OCI-LY7 (cell line): Measurements from ENCODE around the gene TRIM54. TPM values are rescaled to one million over a fixed set of nuclear protein-coding genes. Genes with fewer than 3 reads are reported as not detected.
"Not testable (repeated sequence)": the region's sequence is repeated elsewhere in the genome, so short reads cannot be mapped to it uniquely, and the experiment has no call there.

Experiments
- BruUV-seq: library from RNA; stranded (reverse); fragments of 400-500 nt; replicated peaks from 2 replicates; lab custom pipeline; 2021; lab: Mats Ljungman, UMichigan
- CTCF ChIA-PET: fragments of 300-600 bp; sonication (Branson Sonifier 250); formaldehyde crosslinking; loops from one replicate; lab custom pipeline; 2022; ENCODE audit warnings: antibody characterized with exemption; ENCODE audit not compliant: unreplicated experiment; lab: Charles Lee
- POLR2A ChIA-PET: fragments of 300-600 bp; sonication (Branson Sonifier 250); formaldehyde crosslinking; loops from one replicate; lab custom pipeline; 2022; ENCODE audit warnings: antibody characterized with exemption; lab: Charles Lee
- DNase-seq: peaks from one replicate; pipeline ENCODE4 v3.0.0-alpha.2; 2015; ENCODE audit warnings: low spot score
- H2AFZ ChIP-seq: fragments of 200-600 bp; sonication (generic), shearing (Covaris generic); 2 replicates; pipeline ENCODE4 v1.6.1; 2014; ENCODE audit warnings: mild to moderate bottlenecking, antibody characterized with exemption, low read length, moderate library complexity
- H3K27ac ChIP-seq: fragments of 200-600 bp; sonication (generic); 2 replicates; pipeline ENCODE4 v1.5.1; 2014; ENCODE audit warnings: mixed run types, low read depth, mild to moderate bottlenecking, moderate library complexity, low read length, inconsistent platforms; ENCODE audit not compliant: poor library complexity, severe bottlenecking
- H3K36me3 ChIP-seq: fragments of 200-600 bp; sonication (generic); 2 replicates; pipeline ENCODE4 v1.6.1; 2014; ENCODE audit warnings: mild to moderate bottlenecking, antibody characterized with exemption, low read length, moderate library complexity, mixed read lengths; ENCODE audit not compliant: insufficient read depth
- H3K4me1 ChIP-seq: fragments of 200-600 bp; sonication (generic); 2 replicates; pipeline ENCODE4 v1.5.1; 2014; ENCODE audit warnings: mild to moderate bottlenecking, low read length; ENCODE audit not compliant: insufficient read depth, poor library complexity, severe bottlenecking
- H3K4me2 ChIP-seq: fragments of 200-600 bp; sonication (generic); 2 replicates; pipeline ENCODE4 v1.6.1; 2014; ENCODE audit warnings: mild to moderate bottlenecking, low read length
- H3K4me3 ChIP-seq: fragments of 200-600 bp; sonication (generic); 2 replicates; pipeline ENCODE4 v1.5.1; 2014; ENCODE audit warnings: mild to moderate bottlenecking, low read depth, low read length; ENCODE audit not compliant: poor library complexity, severe bottlenecking
- H3K79me2 ChIP-seq: fragments of 200-600 bp; sonication (generic); 2 replicates; pipeline ENCODE4 v1.6.1; 2016; ENCODE audit warnings: low read depth, mild to moderate bottlenecking, low read length, moderate library complexity, mixed read lengths; ENCODE audit not compliant: insufficient read depth
- H3K9me2 ChIP-seq: fragments of 200-600 bp; sonication (generic); 2 replicates; pipeline ENCODE4 v1.6.1; 2016; ENCODE audit warnings: mild to moderate bottlenecking, low read length, mixed read lengths; ENCODE audit not compliant: insufficient read depth
- H3K9me3 ChIP-seq: fragments of 200-600 bp; sonication (generic); 2 replicates; pipeline ENCODE4 v1.6.1; 2014; ENCODE audit warnings: mild to moderate bottlenecking, mixed run types, low read length, mixed read lengths
- H4K20me1 ChIP-seq: fragments of 200-600 bp; sonication (generic); 2 replicates; pipeline ENCODE4 v1.6.1; 2014; ENCODE audit warnings: mild to moderate bottlenecking, antibody characterized with exemption, low read length, moderate library complexity, mixed read lengths; ENCODE audit not compliant: insufficient read depth
- EZH2phosphoT487 ChIP-seq: fragments of 200-600 bp; sonication (generic); IDR thresholded peaks from 2 replicates; pipeline ENCODE4 v1.6.1; 2018; ENCODE audit warnings: low read depth, borderline replicate concordance, mild to moderate bottlenecking, mixed run types, antibody characterized with exemption, low read length, moderate library complexity, mixed read lengths
- intact Hi-C: fragments of 100-400 bp; cut with micrococcal nuclease; formaldehyde crosslinking; loops from one replicate; pipeline ENCODE4 v1.10.0; 2022; ENCODE audit not compliant: unreplicated experiment
- total RNA-seq, 2 experiments: library from RNA; depleted of rRNA in 1 of 2; stranded (reverse); fragments of >200 nt in 1 of 2; shearing (Covaris generic) in 1 of 2; gene quantifications; 2 replicates each; pipeline ENCODE4 v1.2.3, GENCODE V29; 2014 to 2022
- TF ChIP-seq, protein P1 (sequence below): fragments of 200-600 bp; sonication (generic); conservative IDR thresholded peaks from 2 replicates; pipeline ENCODE4 v1.5.1; 2014; ENCODE audit warnings: mild to moderate bottlenecking, antibody characterized with exemption, low read length, moderate library complexity, mixed read lengths

TRIM54 gene
- total RNA-seq, 2 experiments from 2014 or later: 6.4 to 18.8 TPM

DNA sequence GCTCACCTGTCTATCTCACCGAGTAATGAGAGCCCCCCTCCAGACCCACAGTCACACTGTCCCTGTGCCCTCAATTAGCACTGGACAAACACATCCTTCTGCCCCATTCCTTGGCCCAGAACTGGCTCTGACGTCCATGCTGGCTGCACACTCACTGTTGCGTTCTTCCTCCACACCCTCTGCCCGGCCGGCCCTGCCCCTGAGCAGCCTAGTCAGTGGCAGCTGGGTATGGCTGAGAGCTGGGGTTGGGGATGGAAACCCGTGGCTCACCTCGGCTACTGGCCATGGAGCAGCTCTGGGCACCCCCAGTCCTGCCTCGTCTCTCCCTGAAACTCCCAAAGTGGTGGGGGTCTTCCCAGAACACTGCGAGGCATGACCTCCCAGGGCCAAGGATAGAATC, 32.5 kb downstream of the TRIM54 start:
- POLR2A ChIA-PET: no interaction called here

DNA sequence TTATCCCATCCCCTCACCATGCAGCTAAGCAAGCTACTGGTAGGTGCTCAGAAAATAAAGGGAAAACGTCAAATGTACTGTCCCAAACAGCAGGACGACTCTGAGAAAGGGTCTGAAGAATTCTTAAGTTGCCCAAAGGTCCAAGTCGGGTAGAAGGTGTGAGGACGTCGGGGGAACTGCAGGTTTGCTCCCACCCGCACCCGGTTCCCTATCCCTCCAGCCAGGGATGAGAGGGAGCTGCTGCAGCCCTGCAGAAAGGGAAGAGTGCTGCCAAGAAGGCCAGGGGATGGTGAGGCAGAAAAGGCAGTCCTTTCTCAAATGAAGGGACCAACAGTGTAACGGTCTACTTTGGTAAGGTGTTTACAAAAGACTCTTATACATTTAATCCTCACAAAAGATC, 32.9 kb downstream of the TRIM54 start:
- DNase-seq: no peak
- Histone ChIP-seq H3K27ac (no peak overlapping the region), H3K4me1 (no peaks in the 10 kb centered on the region), H3K9me2 (no peaks in the 10 kb centered on the region), H4K20me1 (no peaks in the 10 kb centered on the region), H3K4me2 (no peak overlapping the region), H2AFZ (no peak overlapping the region), H3K4me3 (no peak overlapping the region), H3K79me2 (no peaks in the 10 kb centered on the region), H3K9me3 (no peaks in the 10 kb centered on the region), H3K36me3 (no peaks in the 10 kb centered on the region; the same call in 1 of the 2 replicates)
- no TSS peak for BruUV-seq
- no peak for TF ChIP-seq EZH2phosphoT487
- TF ChIP-seq, protein P1, sequence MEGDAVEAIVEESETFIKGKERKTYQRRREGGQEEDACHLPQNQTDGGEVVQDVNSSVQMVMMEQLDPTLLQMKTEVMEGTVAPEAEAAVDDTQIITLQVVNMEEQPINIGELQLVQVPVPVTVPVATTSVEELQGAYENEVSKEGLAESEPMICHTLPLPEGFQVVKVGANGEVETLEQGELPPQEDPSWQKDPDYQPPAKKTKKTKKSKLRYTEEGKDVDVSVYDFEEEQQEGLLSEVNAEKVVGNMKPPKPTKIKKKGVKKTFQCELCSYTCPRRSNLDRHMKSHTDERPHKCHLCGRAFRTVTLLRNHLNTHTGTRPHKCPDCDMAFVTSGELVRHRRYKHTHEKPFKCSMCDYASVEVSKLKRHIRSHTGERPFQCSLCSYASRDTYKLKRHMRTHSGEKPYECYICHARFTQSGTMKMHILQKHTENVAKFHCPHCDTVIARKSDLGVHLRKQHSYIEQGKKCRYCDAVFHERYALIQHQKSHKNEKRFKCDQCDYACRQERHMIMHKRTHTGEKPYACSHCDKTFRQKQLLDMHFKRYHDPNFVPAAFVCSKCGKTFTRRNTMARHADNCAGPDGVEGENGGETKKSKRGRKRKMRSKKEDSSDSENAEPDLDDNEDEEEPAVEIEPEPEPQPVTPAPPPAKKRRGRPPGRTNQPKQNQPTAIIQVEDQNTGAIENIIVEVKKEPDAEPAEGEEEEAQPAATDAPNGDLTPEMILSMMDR: no peak
- CTCF ChIA-PET: no interaction called here
- POLR2A ChIA-PET: interaction anchor here (0.6 kb wide), 1 partner anchor 17 kb away, joined by 3 read pairs; no protein-coding TSS in a partner anchor
- intact Hi-C loops: no loop called here

More for the DNA sequence above, 32.5 kb downstream of the TRIM54 start:
- H3K36me3 ChIP-seq: peaks cover 2% of the 10 kb centered on the region
- CTCF ChIA-PET: no interaction called here
- no peaks in the 10 kb centered on the region for H3K4me1 ChIP-seq
- intact Hi-C loops: no loop called here
- H3K9me3 ChIP-seq: no peaks in the 10 kb centered on the region
- H3K27ac ChIP-seq: no peak overlapping the region
- no peaks in the 10 kb centered on the region for H3K79me2 ChIP-seq
- H3K4me3 ChIP-seq: no peak overlapping the region
- no peak for DNase-seq
- H3K4me2 ChIP-seq: no peak overlapping the region
- H2AFZ ChIP-seq: no peak overlapping the region
- TF ChIP-seq, protein P1: no peak
- no peak for TF ChIP-seq EZH2phosphoT487
- no peaks in the 10 kb centered on the region for H4K20me1 ChIP-seq
- BruUV-seq: no TSS peak
- no peaks in the 10 kb centered on the region for H3K9me2 ChIP-seq

DNA sequence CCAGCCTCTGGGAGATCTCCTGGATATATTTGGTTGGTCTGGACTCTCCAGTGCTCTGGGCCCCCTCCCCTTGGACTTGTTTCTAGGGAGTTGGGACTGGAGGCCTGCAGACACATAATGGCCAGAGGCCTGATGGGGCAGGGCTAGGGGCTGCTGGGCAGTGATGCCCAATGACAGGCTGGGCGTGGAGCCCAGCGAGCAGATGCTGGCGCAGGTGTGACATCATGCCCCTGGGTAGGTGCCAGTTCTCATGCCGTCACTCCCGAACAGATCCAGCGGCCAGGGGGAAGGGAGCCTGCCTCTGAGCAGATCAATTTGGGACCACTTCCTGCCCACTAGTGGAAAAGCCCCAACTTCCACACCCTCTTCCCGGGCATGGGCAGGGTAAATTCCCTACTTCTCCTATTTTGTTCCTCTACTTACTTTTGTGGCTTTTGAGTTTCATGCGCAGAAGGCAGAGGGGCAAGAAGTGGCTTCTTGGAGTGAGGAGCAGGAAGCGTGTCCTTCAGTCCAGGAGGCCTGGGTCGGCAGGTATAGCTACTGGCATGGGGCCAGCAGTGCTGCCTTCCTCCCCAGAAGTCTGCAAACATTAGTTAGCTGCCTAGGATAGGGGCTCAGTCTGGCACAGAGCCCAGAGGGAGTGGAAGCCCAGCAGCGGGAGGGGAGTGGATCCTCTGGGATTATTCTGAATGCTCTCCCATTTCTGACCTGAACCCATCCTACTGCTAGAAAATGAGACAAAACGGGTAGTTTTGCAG, 34.6 kb downstream of the TRIM54 start:
- intact Hi-C loops: no loop called here
- ChIA-PET POLR2A (interaction anchor here (0.6 kb wide), 1 partner anchor 19 kb away, joined by 3 read pairs; no protein-coding TSS in a partner anchor), CTCF (no interaction called here)
- H3K4me1 ChIP-seq: peaks cover 5% of the 10 kb centered on the region
- H3K27ac ChIP-seq: no peak overlapping the region
- H3K9me3 ChIP-seq: no peaks in the 10 kb centered on the region
- no peak for TF ChIP-seq EZH2phosphoT487
- TF ChIP-seq, protein P1: no peak
- H3K79me2 ChIP-seq: peaks cover 7% of the 10 kb centered on the region; the same call in 1 of the 2 replicates
- H3K4me3 ChIP-seq: no peak overlapping the region
- BruUV-seq: no TSS peak
- DNase-seq: no peak
- no peaks in the 10 kb centered on the region for H3K9me2 ChIP-seq
- H4K20me1 ChIP-seq: no peaks in the 10 kb centered on the region
- no peak overlapping the region for H3K4me2 ChIP-seq
- no peaks in the 10 kb centered on the region; the same call in 1 of the 2 replicates for H3K36me3 ChIP-seq
- H2AFZ ChIP-seq: no peak overlapping the region

DNA sequence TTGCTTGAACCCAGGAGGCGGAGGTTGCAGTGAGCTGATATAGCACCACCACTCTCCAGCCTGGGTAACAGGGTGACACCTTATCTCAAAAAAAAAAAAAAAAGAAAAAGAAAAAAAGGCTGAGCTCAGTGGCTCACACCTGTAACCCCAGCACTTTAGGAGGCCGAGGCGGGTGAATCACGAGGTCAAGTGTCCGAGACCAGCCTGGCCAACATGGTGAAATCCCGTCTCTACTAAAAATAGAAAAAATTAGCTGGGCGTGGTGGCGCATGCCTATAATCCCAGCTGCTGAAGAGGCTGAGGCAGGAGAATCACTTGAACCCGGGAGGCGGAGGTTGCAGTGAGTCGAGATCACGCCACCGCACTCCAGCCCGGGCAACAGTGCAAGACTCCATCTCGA, 37.6 kb downstream of the TRIM54 start:
- Histone ChIP-seq H3K79me2 (peaks cover 24% of the 10 kb centered on the region; the same call in 1 of the 2 replicates), H3K4me1 (peaks cover 16% of the 10 kb centered on the region)
- not testable (repeated sequence) for H3K27ac ChIP-seq, H4K20me1 ChIP-seq, H3K9me3 ChIP-seq, H3K4me3 ChIP-seq, DNase-seq, H2AFZ ChIP-seq, H3K9me2 ChIP-seq, H3K36me3 ChIP-seq, BruUV-seq, H3K4me2 ChIP-seq
- CTCF ChIA-PET: interaction anchor here (1.5 kb wide), 1 partner anchor 17 kb away, joined by 3 read pairs; no protein-coding TSS in a partner anchor
- POLR2A ChIA-PET: interaction anchor here (0.6 to 1.3 kb wide), 2 partner anchors 17 to 37 kb away, joined by 3 to 4 read pairs; no protein-coding TSS in a partner anchor
- intact Hi-C loops: loop anchor here (5.0 kb wide), 1 partner anchor 37 kb away; the partner anchor contains the start of gene GTF3C2
